Right atrium auricular region (tissue), 2 donors: ENCODE data around the gene PPFIA2. TPM values are rescaled to one million over a fixed set of nuclear protein-coding genes. Genes with fewer than 3 reads are reported as not detected.

Experiments
- DNase-seq: peaks from one replicate; pipeline ENCODE4 v3.0.0-alpha.2; 2019; ENCODE audit warnings: low spot score
- H3K27ac ChIP-seq, 2 donors: fragments of 200-600 bp; sonication (generic); 1 replicate in 1 of 2; 2 replicates in 1 of 2; pipeline ENCODE4 v1.5.1; 2016 to 2019
- H3K27me3 ChIP-seq, 2 donors: fragments of 200-600 bp; sonication (generic); one replicate each; pipeline versions ENCODE4 v1.5.1 to v1.6.0; 2017 to 2019
- H3K36me3 ChIP-seq: fragments of 200-600 bp; sonication (generic); one replicate; pipeline ENCODE4 v1.5.1; 2016
- H3K4me1 ChIP-seq, 2 donors: fragments of 200-600 bp; sonication (generic); one replicate each; pipeline versions ENCODE4 v1.5.1 to v1.6.0; 2017 to 2019
- H3K4me3 ChIP-seq, 2 donors: fragments of 200-600 bp; sonication (generic); 1 replicate in 1 of 2; 2 replicates in 1 of 2; pipeline ENCODE4 v1.5.1; 2017 to 2019; ENCODE audit warnings: mild to moderate bottlenecking in 1 of 2, moderate library complexity in 1 of 2
- H3K9me3 ChIP-seq, 2 donors: fragments of 200-600 bp; sonication (generic); one replicate each; pipeline ENCODE4 v1.5.1; 2019
- total RNA-seq, 2 donors: library from RNA; depleted of rRNA; stranded (reverse); fragments of >200 nt; gene quantifications; one replicate each; pipeline ENCODE4 v1.1.0, GENCODE V29; 2016
- TF ChIP-seq, protein P1 (sequence below), 2 donors: fragments of 200-600 bp; sonication (generic); IDR thresholded peaks; one replicate each; pipeline ENCODE4 v1.5.1; 2019; ENCODE audit warnings: antibody characterized with exemption in 2 of 2

The PPFIA2 gene
- total RNA-seq, 2 donors from 2014 or later = 0.20 to 0.48 TPM

DNA sequence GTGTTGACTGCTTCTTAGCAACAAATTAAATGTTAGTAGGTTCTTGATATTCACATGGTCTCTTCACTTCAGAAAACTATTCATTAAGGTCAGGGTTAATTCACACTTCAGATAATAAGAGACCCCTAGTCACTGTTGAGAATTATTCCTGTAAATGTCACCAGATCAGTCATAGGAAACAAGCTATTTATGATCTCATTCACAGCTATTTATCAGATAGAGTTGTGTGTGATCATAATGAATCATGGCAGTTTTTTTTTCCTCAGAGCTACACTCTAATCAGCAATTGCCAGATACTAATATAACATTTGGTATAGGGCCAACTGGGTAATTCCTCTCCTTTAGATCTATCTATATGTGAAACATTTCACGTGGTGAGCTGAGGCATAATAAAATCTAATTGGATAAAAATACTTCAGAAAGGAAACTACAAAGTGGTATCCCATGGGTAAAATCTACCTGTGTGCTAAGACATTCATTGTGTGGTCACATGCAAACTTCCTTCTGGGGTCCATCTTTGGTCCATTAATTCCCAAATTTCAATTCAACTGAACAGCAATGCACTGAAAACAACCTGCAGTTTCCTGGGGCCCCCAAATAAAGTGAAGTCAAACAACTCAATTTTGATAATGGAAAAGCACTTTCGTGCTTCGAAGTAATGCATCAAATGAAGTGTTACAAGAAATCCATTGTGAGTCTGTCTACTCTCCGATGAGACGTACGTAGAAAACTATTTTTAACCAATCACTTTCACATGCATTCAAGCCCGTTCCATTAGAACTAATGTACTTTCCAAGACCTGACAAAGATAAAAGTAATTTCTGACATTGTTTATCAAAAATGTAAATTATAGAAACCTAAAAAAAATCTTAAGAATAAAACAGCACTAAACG lies 484.3 kb downstream of the PPFIA2 start:
- no peak for DNase-seq
- H3K9me3 ChIP-seq = no peaks in the 10 kb centered on the region
- no peaks in the 10 kb centered on the region for H3K36me3 ChIP-seq
- H3K4me3 ChIP-seq = no peak overlapping the region
- H3K4me1 ChIP-seq = no peaks in the 10 kb centered on the region
- TF ChIP-seq, protein P1, sequence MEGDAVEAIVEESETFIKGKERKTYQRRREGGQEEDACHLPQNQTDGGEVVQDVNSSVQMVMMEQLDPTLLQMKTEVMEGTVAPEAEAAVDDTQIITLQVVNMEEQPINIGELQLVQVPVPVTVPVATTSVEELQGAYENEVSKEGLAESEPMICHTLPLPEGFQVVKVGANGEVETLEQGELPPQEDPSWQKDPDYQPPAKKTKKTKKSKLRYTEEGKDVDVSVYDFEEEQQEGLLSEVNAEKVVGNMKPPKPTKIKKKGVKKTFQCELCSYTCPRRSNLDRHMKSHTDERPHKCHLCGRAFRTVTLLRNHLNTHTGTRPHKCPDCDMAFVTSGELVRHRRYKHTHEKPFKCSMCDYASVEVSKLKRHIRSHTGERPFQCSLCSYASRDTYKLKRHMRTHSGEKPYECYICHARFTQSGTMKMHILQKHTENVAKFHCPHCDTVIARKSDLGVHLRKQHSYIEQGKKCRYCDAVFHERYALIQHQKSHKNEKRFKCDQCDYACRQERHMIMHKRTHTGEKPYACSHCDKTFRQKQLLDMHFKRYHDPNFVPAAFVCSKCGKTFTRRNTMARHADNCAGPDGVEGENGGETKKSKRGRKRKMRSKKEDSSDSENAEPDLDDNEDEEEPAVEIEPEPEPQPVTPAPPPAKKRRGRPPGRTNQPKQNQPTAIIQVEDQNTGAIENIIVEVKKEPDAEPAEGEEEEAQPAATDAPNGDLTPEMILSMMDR (IDR thresholded peaks at IDR 0.05) = no peak
- no peaks in the 10 kb centered on the region for H3K27me3 ChIP-seq
- H3K27ac ChIP-seq = no peak overlapping the region

DNA sequence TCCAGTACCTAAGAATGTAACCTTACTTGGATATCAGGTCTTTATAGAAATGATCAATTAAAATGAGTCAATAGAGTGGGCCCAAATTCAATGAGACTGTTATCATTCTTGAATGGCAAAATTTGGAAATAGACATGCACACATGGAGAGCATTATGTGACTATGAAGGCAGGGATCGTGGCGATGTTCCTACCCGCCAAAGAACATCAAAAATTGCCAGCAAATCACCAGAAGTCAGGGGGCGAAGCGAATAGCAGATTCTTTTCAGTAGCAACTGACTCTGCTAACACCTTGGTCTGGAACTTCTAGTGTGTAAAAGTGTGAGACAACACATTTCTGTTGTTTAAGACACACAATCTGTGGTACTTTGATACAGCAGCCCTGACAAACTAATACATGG lies 488.8 kb downstream of the PPFIA2 start:
- TF ChIP-seq, protein P1 (IDR thresholded peaks at IDR 0.05) = no peak
- no peaks in the 10 kb centered on the region for H3K9me3 ChIP-seq
- no peak for DNase-seq
- H3K27me3 ChIP-seq = no peaks in the 10 kb centered on the region
- H3K27ac ChIP-seq = no peak overlapping the region
- H3K4me3 ChIP-seq = no peak overlapping the region
- H3K4me1 ChIP-seq = no peaks in the 10 kb centered on the region
- H3K36me3 ChIP-seq = no peaks in the 10 kb centered on the region

DNA sequence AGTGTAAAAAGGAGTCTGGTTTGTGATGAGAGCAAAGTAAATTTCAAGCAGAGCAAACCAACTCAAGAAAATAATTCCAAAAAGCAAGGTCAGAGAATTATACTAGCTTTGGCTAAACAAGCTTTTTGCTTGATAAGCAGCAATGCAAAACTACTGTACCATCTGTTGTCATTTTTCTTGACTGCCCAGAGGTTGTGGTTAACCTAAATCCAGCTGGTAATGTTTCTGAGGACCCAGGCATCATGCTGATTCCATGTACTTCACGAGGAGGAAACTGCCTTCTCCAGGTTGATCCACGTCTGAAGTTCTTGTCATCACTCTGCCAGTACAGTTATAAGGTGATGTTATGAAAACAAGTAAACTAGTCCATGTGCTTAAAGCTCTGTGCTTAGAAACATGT lies 496.1 kb downstream of the PPFIA2 start:
- Histone ChIP-seq H3K9me3 (no peaks in the 10 kb centered on the region), H3K4me1 (no peaks in the 10 kb centered on the region), H3K27ac (no peak overlapping the region), H3K36me3 (no peaks in the 10 kb centered on the region), H3K4me3 (no peak overlapping the region), H3K27me3 (no peaks in the 10 kb centered on the region)
- TF ChIP-seq, protein P1 (IDR thresholded peaks at IDR 0.05) = no peak
- DNase-seq = no peak

DNA sequence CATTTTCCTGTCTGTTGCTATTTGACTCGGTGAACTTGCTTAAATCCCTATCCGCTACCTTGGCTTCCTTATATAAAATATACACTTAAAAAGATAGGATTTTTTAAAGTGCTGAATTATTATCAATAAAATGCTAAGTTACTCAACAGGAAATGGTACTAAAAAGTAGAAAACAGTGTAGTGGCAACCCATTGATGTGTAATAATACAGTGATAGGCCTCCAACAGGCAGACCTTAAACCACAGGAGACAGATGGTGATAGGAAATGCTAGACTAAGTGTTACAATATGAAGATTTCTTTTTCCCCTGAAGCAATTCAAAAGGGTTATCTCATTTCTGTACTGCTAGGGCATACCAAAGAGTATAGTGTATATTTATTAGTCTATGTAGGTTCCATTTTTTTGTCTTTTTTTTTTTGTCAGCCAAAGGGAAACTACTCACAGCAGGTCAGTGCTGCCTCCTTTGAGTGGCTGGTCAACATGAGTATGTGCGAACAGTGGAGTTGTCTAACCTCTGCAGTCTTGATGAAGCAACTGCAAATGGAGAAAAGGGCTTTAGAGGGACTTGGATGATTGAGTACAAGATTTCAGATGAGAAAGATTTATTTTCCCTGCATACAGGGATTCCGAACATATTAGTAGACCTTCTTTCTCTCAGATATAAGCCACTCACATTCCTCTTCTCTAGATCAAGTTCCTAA lies 497.5 kb downstream of the PPFIA2 start:
- H3K36me3 ChIP-seq = no peaks in the 10 kb centered on the region
- H3K4me3 ChIP-seq = no peak overlapping the region
- no peaks in the 10 kb centered on the region for H3K27me3 ChIP-seq
- no peaks in the 10 kb centered on the region for H3K9me3 ChIP-seq
- DNase-seq = no peak
- no peaks in the 10 kb centered on the region for H3K4me1 ChIP-seq
- TF ChIP-seq, protein P1 (IDR thresholded peaks at IDR 0.05) = no peak
- no peak overlapping the region for H3K27ac ChIP-seq

DNA sequence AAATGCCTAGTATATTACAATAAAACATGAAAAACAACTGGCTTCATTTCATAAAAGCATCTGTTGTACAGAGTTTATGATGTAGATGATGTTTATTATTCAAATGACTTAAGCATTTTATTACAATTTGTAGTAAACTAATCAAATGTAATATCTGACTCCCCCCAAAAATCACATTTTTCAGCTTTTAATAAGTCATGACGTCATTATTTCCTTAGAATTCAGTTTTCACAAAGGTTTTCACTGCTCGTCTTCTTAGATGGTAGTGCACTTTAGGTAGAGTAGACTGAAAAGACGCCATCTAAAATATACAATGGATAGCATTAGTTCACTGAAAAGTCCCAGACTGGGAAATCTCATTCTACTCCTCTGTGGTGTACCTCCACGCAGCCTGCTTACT lies 499.8 kb downstream of the PPFIA2 start:
- H3K27me3 ChIP-seq = no peaks in the 10 kb centered on the region
- no peak for DNase-seq
- TF ChIP-seq, protein P1 (IDR thresholded peaks at IDR 0.05) = no peak
- no peak overlapping the region for H3K4me3 ChIP-seq
- no peaks in the 10 kb centered on the region for H3K36me3 ChIP-seq
- H3K27ac ChIP-seq = no peak overlapping the region
- H3K9me3 ChIP-seq = no peaks in the 10 kb centered on the region
- no peaks in the 10 kb centered on the region for H3K4me1 ChIP-seq
